Measurements from ENCODE around the gene CFAP45.

DNA sequence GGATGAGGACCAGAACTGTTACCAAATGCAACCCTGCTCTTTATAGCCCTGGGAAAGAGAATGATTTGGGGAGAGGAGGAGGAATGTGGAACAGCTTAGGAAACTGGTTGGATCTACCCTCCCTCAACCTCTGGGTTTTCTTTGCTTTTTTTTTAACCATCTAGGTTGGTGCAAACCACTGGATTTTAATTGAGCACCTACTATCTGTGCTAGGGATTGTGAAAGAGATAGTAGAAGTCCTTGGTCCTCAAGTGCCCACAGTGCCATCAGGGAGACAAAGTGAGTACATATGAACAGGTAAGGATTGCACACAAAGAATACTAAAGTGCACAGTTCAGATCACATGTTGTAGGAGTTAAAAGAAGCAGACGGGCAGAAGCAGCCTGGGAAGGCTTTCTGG is 20.7 kb upstream of the CFAP45 start:
- TF ChIP-seq, protein P1, sequence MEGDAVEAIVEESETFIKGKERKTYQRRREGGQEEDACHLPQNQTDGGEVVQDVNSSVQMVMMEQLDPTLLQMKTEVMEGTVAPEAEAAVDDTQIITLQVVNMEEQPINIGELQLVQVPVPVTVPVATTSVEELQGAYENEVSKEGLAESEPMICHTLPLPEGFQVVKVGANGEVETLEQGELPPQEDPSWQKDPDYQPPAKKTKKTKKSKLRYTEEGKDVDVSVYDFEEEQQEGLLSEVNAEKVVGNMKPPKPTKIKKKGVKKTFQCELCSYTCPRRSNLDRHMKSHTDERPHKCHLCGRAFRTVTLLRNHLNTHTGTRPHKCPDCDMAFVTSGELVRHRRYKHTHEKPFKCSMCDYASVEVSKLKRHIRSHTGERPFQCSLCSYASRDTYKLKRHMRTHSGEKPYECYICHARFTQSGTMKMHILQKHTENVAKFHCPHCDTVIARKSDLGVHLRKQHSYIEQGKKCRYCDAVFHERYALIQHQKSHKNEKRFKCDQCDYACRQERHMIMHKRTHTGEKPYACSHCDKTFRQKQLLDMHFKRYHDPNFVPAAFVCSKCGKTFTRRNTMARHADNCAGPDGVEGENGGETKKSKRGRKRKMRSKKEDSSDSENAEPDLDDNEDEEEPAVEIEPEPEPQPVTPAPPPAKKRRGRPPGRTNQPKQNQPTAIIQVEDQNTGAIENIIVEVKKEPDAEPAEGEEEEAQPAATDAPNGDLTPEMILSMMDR (IDR thresholded peaks at IDR 0.05; ENCODE audit: low read depth, low read length, poor library complexity, severe bottlenecking): no peak
- no peak for TF ChIP-seq EZH2phosphoT487 (IDR thresholded peaks at IDR 0.05; ENCODE audit: borderline replicate concordance, low read length)

Data from DOHH2 (cell line).